Adrenal gland (tissue), 12 donors: Measurements from ENCODE around the gene NKAIN2. TPM values are rescaled to one million over a fixed set of nuclear protein-coding genes. Genes with fewer than 3 reads are reported as not detected.

Source experiments
- DNase-seq, 7 donors: peaks; one replicate each; pipeline ENCODE4 v3.0.0-alpha.2; 2019 to 2020
- H3K27ac ChIP-seq, 5 donors: fragments of 200-600 bp; sonication (generic) in 4 of 5; 1 replicate in 3 of 5; 2 replicates in 2 of 5; pipeline versions ENCODE4 v1.5.1 to v1.8.0; 2016 to 2020; ENCODE audit warnings: mild to moderate bottlenecking in 1 of 5
- H3K27me3 ChIP-seq: fragments of 200-600 bp; 2 replicates; pipeline ENCODE4 v1.8.0; 2021
- H3K36me3 ChIP-seq, 2 donors: fragments of 200-600 bp; replicated peaks in 1 of 2; 1 replicate in 1 of 2; 2 replicates in 1 of 2; pipeline versions ENCODE4 v1.5.1 to v1.8.0; 2018 to 2022
- H3K4me1 ChIP-seq, 2 donors: fragments of 200-600 bp; replicated peaks in 1 of 2; 1 replicate in 1 of 2; 2 replicates in 1 of 2; pipeline versions ENCODE4 v1.5.1 to v1.8.0; 2018 to 2021
- H3K4me3 ChIP-seq, 4 donors: fragments of 200-600 bp; sonication (generic) in 3 of 4; one replicate each; pipeline ENCODE4 v1.5.1; 2016 to 2018
- H3K9me3 ChIP-seq, 3 donors: fragments of 200-600 bp; sonication (generic) in 1 of 3; replicated peaks in 1 of 3; 1 replicate in 2 of 3; 2 replicates in 1 of 3; pipeline versions ENCODE4 v1.5.1 to v1.8.0; 2016 to 2021
- POLR2A ChIP-seq, 2 donors: fragments of 450-650 bp; IDR thresholded peaks; one replicate each; pipeline ENCODE4 v1.6.1; 2017; ENCODE audit warnings: antibody characterized with exemption in 2 of 2, mild to moderate bottlenecking in 2 of 2, moderate library complexity in 1 of 2
- WGBS, 4 donors: extraction: QIAGEN DNeasy Blood & Tissue Kit in 2 of 4; methylation state at CpG; one replicate each; pipeline versions ENCODE4 v1.1.5 to v1.1.7; 2013 to 2017; 5-methylcytosine and 5-hydroxymethylcytosine counted together
- intact Hi-C, 2 donors: fragments of 100-400 bp; cut with DNase I; formaldehyde crosslinking; loops; one replicate each; pipeline versions ENCODE4 v1.14.1 to v1.15.0; 2022 to 2023
- polyA plus RNA-seq, 3 donors: library from polyadenylated mRNA; stranded (reverse); fragments of 200-250 nt in 2 of 3; fragments of 350-450 nt in 1 of 3; fragmentation: Illumina TruSeq in 1 of 3; extraction: RNeasy Lipid Tissue Mini Kit (QIAGEN cat#74804) in 1 of 3; gene quantifications; one replicate each; pipeline ENCODE4 v1.2.3, GENCODE V29; 2013 to 2014
- total RNA-seq, 9 donors: library from RNA; depleted of rRNA in 4 of 9; stranded (reverse); fragments of >200 nt in 4 of 9; fragments of 120-200 nt in 1 of 9; fragmentation: NEBNext Ultra II Directional in 1 of 9; extraction: Animal tissue kit (Norgen Biotek cat#: 25700) in 1 of 9; gene quantifications; one replicate each; pipeline versions ENCODE4 v1.1.0 to v1.2.4, GENCODE V29; 2013 to 2023
- TF ChIP-seq, protein P1 (sequence below), 6 experiments: fragments of 450-650 bp in 4 of 6; fragments of 200-600 bp in 2 of 6; sonication (generic) in 1 of 6; IDR thresholded peaks; 1 replicate in 5 of 6; 2 replicates in 1 of 6; pipeline versions ENCODE4 v1.5.1 to v1.8.0; 2016 to 2021; ENCODE audit warnings: antibody characterized with exemption in 6 of 6, mild to moderate bottlenecking in 2 of 6, moderate library complexity in 1 of 6
- donor health status: healthy with polysubstance abuse.
- donor health status: Bipolar disorder and iron deficiency.
- donor health status: DM: yes; HTN: yes; CAD: no.
- donor health status: DM: no; HTN: no; CAD: no.
- donor health status: DM: no; HTN: no; CAD: no.
- donor health status: DM: yes; HTN: yes; CAD: no.

NKAIN2 gene
- total and polyA plus RNA-seq, 12 donors = under 0.01 to 0.61 (median 0.23) TPM; not detected in 3

DNA sequence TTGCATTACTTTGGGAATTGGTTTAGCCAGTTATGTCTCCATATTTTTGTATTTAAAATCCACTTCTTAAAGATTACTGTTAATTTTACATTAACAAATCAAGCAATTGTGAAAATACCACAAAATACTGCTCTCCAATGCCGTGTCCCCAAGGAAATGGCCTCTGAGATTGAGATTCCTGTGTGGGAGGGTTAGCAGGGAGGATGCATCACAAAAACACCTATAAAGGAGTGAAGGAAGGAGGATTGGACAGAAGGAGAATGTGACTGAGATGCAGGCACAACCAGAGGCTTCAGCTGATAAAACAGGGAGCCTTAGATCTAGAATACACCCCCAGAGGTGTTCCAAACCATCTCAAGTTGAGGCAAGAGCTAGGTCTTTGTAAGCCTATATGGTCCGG lies 34.2 kb upstream of the NKAIN2 start:
- no peak for DNase-seq
- WGBS, 4 donors = 74 to 84% (median 77%) methylated on average over 2 of the region's 2 CpGs
- intact Hi-C loops = no loop called here

DNA sequence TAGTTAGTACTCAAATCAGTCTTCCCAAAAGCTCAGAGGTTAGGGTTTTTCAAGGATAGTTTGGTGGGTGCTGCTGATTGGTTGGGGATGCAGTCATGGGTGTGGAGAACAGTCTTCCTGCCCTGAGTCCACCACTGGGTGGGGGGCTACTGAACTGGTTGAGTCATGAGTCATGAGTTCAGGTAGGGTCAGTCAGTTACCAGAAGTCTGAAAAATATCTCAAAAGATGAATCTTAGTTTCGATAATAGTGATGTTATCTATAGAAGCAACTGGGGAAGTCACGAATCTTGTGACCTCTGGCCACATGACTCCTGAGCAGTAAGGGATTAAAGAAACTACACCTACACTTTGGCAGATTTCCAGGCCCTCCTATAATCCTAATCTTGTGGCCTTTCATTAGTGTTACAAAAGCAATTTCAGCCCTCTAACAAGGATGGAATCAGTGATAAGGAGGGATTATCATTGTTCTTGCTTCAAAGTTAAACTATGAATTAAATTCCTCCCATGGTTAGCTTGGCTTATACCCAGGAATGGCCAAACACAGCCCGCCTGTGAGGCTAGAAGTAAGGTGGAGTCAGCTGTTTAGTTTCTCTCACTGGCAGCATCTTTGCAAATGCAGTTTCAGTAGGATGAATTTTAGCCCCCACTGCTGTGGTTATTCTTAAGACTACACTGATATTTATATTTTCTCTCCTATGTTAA lies 33.3 kb upstream of the NKAIN2 start:
- 45 to 62% (median 59%) methylated on average over 3 of the region's 3 CpGs for WGBS, 4 donors
- H3K27me3 ChIP-seq = no peaks in the 10 kb centered on the region
- no peaks in the 10 kb centered on the region for H3K9me3 ChIP-seq
- no peak overlapping the region for H3K4me3 ChIP-seq
- no peak overlapping the region for H3K27ac ChIP-seq
- no peak for DNase-seq
- no peaks in the 10 kb centered on the region for H3K36me3 ChIP-seq
- TF ChIP-seq, protein P1, sequence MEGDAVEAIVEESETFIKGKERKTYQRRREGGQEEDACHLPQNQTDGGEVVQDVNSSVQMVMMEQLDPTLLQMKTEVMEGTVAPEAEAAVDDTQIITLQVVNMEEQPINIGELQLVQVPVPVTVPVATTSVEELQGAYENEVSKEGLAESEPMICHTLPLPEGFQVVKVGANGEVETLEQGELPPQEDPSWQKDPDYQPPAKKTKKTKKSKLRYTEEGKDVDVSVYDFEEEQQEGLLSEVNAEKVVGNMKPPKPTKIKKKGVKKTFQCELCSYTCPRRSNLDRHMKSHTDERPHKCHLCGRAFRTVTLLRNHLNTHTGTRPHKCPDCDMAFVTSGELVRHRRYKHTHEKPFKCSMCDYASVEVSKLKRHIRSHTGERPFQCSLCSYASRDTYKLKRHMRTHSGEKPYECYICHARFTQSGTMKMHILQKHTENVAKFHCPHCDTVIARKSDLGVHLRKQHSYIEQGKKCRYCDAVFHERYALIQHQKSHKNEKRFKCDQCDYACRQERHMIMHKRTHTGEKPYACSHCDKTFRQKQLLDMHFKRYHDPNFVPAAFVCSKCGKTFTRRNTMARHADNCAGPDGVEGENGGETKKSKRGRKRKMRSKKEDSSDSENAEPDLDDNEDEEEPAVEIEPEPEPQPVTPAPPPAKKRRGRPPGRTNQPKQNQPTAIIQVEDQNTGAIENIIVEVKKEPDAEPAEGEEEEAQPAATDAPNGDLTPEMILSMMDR (IDR thresholded peaks at IDR 0.05) = no peak
- TF ChIP-seq POLR2A (IDR thresholded peaks at IDR 0.05) = no peak
- intact Hi-C loops = no loop called here
- peaks cover 0 to 4% of the 10 kb centered on the region in 2 donors for H3K4me1 ChIP-seq

More for the DNA sequence above, 34.2 kb upstream of the NKAIN2 start:
- H3K4me1 ChIP-seq = peaks cover 0 to 4% of the 10 kb centered on the region in 2 donors
- H3K9me3 ChIP-seq = no peaks in the 10 kb centered on the region
- H3K27me3 ChIP-seq = no peaks in the 10 kb centered on the region
- TF ChIP-seq POLR2A (IDR thresholded peaks at IDR 0.05) = no peak
- TF ChIP-seq, protein P1 (IDR thresholded peaks at IDR 0.05) = no peak
- no peak overlapping the region for H3K4me3 ChIP-seq
- H3K27ac ChIP-seq = no peak overlapping the region
- H3K36me3 ChIP-seq = no peaks in the 10 kb centered on the region

DNA sequence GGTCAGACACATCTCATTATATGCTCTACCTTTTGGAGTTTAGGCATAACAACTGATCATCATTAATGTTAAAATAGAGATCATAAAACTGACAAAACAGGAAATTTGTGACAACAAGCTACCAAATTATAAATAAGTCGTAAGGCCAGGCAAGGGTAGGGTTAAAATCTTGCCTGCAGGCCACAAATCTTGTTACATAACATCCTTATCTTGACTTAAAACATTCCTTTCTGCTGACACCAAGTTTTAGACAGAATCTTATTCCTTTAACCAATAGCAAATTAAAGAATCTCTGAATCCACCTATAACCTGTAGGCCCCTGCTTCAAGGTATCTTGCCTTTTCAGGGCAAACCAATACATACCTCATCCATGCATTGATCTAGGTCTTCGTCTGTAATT lies 32.5 kb upstream of the NKAIN2 start:
- no peak overlapping the region for H3K27ac ChIP-seq
- intact Hi-C loops = no loop called here
- H3K4me3 ChIP-seq = no peak overlapping the region
- DNase-seq = no peak
- no peaks in the 10 kb centered on the region for H3K9me3 ChIP-seq
- H3K36me3 ChIP-seq = no peaks in the 10 kb centered on the region
- no peak for TF ChIP-seq POLR2A (IDR thresholded peaks at IDR 0.05)
- 30 to 49% (median 44%) methylated on average over 2 of the region's 2 CpGs for WGBS, 4 donors
- H3K4me1 ChIP-seq = peaks cover 0 to 4% of the 10 kb centered on the region in 2 donors
- no peaks in the 10 kb centered on the region for H3K27me3 ChIP-seq

DNA sequence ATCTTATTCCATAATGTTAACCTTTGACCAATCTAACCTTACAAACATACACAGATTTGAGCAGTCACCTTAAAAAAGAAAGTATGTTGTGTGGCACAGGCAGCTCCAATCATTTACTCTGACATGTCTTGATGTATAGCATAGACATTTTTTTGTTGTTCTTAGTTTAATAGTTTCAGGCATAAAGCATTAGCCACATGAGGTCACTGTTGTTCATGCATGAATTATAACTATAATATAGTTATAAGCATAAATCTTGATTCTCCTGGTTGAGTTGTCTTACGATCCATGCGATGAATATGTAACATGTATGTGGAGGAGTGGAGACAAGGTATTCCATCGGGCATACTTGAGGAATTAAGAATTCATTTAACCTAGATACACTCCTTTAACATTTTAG lies 26.1 kb upstream of the NKAIN2 start:
- WGBS, 4 donors = 33 to 53% (median 41%) methylated on average over 3 of the region's 3 CpGs
- DNase-seq = no peak
- Histone ChIP-seq H3K27ac (no peak overlapping the region), H3K27me3 (no peaks in the 10 kb centered on the region), H3K9me3 (no peaks in the 10 kb centered on the region), H3K4me3 (no peak overlapping the region), H3K4me1 (no peaks in the 10 kb centered on the region), H3K36me3 (no peaks in the 10 kb centered on the region)
- TF ChIP-seq, protein P1 (IDR thresholded peaks at IDR 0.05) = no peak
- no peak for TF ChIP-seq POLR2A (IDR thresholded peaks at IDR 0.05)
- intact Hi-C loops = no loop called here

GRCh38 chr6:123780021-123780420 lies 23.6 kb upstream of the NKAIN2 start:
- TF ChIP-seq, protein P1 (IDR thresholded peaks at IDR 0.05) = no peak
- no peak for TF ChIP-seq POLR2A (IDR thresholded peaks at IDR 0.05)
- Histone ChIP-seq H3K36me3 (no peaks in the 10 kb centered on the region), H3K9me3 (no peaks in the 10 kb centered on the region), H3K27me3 (no peaks in the 10 kb centered on the region), H3K27ac (no peak overlapping the region), H3K4me1 (no peaks in the 10 kb centered on the region), H3K4me3 (no peak overlapping the region)
- intact Hi-C loops = no loop called here
- no peak for DNase-seq
- 47 to 67% (median 52%) methylated on average over 1 of the region's 1 CpG for WGBS, 4 donors
